Measurements from ENCODE around the gene PPM1M. TPM values are rescaled to one million over a fixed set of nuclear protein-coding genes. Genes with fewer than 3 reads are reported as not detected.

The PPM1M gene
- total RNA-seq, 1 experiment from 2014 or later, result 10.4 TPM

GRCh38 chr3:52256622-52257021 lies 11.1 kb downstream of the PPM1M start:
- H3K27me3 Mint-ChIP-seq (ENCODE audit: insufficient read depth, unreplicated experiment), result no peaks in the 10 kb centered on the region
- CTCF ChIA-PET, result interaction anchor here (1.3 kb wide), 1 partner anchor 36 kb away, joined by 5 read pairs; no protein-coding TSS in a partner anchor
- intact Hi-C loops (cut with micrococcal nuclease), result no loop called here
- BruUV-seq (replicated peaks), result no TSS peak
- no peaks in the 10 kb centered on the region for H3K4me1 Mint-ChIP-seq (ENCODE audit: insufficient read depth, unreplicated experiment)
- H3K4me3 Mint-ChIP-seq (ENCODE audit: unreplicated experiment), result no peak overlapping the region
- TF ChIP-seq CTCF (IDR thresholded peaks at IDR 0.05; ENCODE audit: unreplicated experiment), result no peak
- H3K27ac Mint-ChIP-seq (ENCODE audit: low read depth, unreplicated experiment), result no peak overlapping the region
- H3K36me3 Mint-ChIP-seq (ENCODE audit: insufficient read depth, unreplicated experiment), result peaks cover 94% of the 10 kb centered on the region
- POLR2A ChIA-PET, result no interaction called here
- no peak for DNase-seq (ENCODE audit: unreplicated experiment)
- H3K9me3 Mint-ChIP-seq (ENCODE audit: unreplicated experiment), result no peaks in the 10 kb centered on the region

- Mint-ChIP-seq H3K4me3 (ENCODE audit: unreplicated experiment) (no peak overlapping the region), H3K9me3 (ENCODE audit: unreplicated experiment) (no peaks in the 10 kb centered on the region), H3K4me1 (ENCODE audit: insufficient read depth, unreplicated experiment) (peaks cover under 1% of the 10 kb centered on the region), H3K36me3 (ENCODE audit: insufficient read depth, unreplicated experiment) (peaks cover 94% of the 10 kb centered on the region), H3K27ac (ENCODE audit: low read depth, unreplicated experiment) (no peak overlapping the region), H3K27me3 (ENCODE audit: insufficient read depth, unreplicated experiment) (no peaks in the 10 kb centered on the region)
- no peak for DNase-seq (ENCODE audit: unreplicated experiment)
- no peak for TF ChIP-seq CTCF (IDR thresholded peaks at IDR 0.05; ENCODE audit: unreplicated experiment)
- no TSS peak for BruUV-seq (replicated peaks)
- intact Hi-C loops (cut with micrococcal nuclease), result no loop called here
- ChIA-PET POLR2A (no interaction called here), CTCF (interaction anchor here (0.5 to 1.2 kb wide), 4 partner anchors 37 to 136 kb away, joined by 3 to 4 read pairs (median 3); no protein-coding TSS in a partner anchor)
Measured at GRCh38 chr3:52257911-52258310, 12.4 kb downstream of the PPM1M start.

GRCh38 chr3:52259035-52259434 lies 13.5 kb downstream of the PPM1M start:
- H3K27me3 Mint-ChIP-seq (ENCODE audit: insufficient read depth, unreplicated experiment), result no peaks in the 10 kb centered on the region
- no TSS peak for BruUV-seq (replicated peaks)
- no peak overlapping the region for H3K4me3 Mint-ChIP-seq (ENCODE audit: unreplicated experiment)
- no peaks in the 10 kb centered on the region for H3K9me3 Mint-ChIP-seq (ENCODE audit: unreplicated experiment)
- TF ChIP-seq CTCF (IDR thresholded peaks at IDR 0.05; ENCODE audit: unreplicated experiment), result no peak
- ChIA-PET CTCF (interaction anchor here (0.5 to 1.2 kb wide), 3 partner anchors 39 to 114 kb away, joined by 3 to 4 read pairs (median 4); no protein-coding TSS in a partner anchor), POLR2A (no interaction called here)
- intact Hi-C loops (cut with micrococcal nuclease), result no loop called here
- no peak overlapping the region for H3K27ac Mint-ChIP-seq (ENCODE audit: low read depth, unreplicated experiment)
- peaks cover 10% of the 10 kb centered on the region for H3K4me1 Mint-ChIP-seq (ENCODE audit: insufficient read depth, unreplicated experiment)
- no peak for DNase-seq (ENCODE audit: unreplicated experiment)
- peaks cover 97% of the 10 kb centered on the region for H3K36me3 Mint-ChIP-seq (ENCODE audit: insufficient read depth, unreplicated experiment)

- Mint-ChIP-seq H3K9me3 (ENCODE audit: unreplicated experiment) (no peaks in the 10 kb centered on the region), H3K4me3 (ENCODE audit: unreplicated experiment) (no peak overlapping the region), H3K4me1 (ENCODE audit: insufficient read depth, unreplicated experiment) (peaks cover 14% of the 10 kb centered on the region), H3K27ac (ENCODE audit: low read depth, unreplicated experiment) (no peak overlapping the region), H3K27me3 (ENCODE audit: insufficient read depth, unreplicated experiment) (no peaks in the 10 kb centered on the region), H3K36me3 (ENCODE audit: insufficient read depth, unreplicated experiment) (peaks cover 98% of the 10 kb centered on the region)
- CTCF ChIA-PET, result interaction anchor here (0.6 to 1.6 kb wide), 4 partner anchors 19 to 80 kb away, joined by 3 to 7 read pairs (median 4); no protein-coding TSS in a partner anchor
- DNase-seq (ENCODE audit: unreplicated experiment), result no peak
- POLR2A ChIA-PET, result interaction anchor here (1.2 kb wide), 1 partner anchor 19 kb away, joined by 7 read pairs; the partner anchor contains the start of gene WDR82
- no peak for TF ChIP-seq CTCF (IDR thresholded peaks at IDR 0.05; ENCODE audit: unreplicated experiment)
- intact Hi-C loops (cut with micrococcal nuclease), result no loop called here
- BruUV-seq (replicated peaks), result no TSS peak
Measured at GRCh38 chr3:52259448-52259847, 13.9 kb downstream of the PPM1M start.
